Neural progenitor cell (in vitro differentiated cells): Measurements from ENCODE around the gene EPHA4. TPM values are rescaled to one million over a fixed set of nuclear protein-coding genes. Genes with fewer than 3 reads are reported as not detected.

Source experiments
- DNase-seq: peaks from one replicate; pipeline ENCODE4 v3.0.0-alpha.2; 2016; ENCODE audit warnings: low spot score
- H2AFZ ChIP-seq: fragments of 200-600 bp; sonication (generic); replicated peaks from 2 replicates; pipeline ENCODE4 v1.6.1; 2016; ENCODE audit warnings: antibody characterized with exemption
- H3F3A ChIP-seq: fragments of 200-600 bp; sonication (generic); 2 replicates; pipeline ENCODE4 v1.6.1; 2016; ENCODE audit warnings: antibody characterized with exemption, low read depth
- H3K27ac ChIP-seq: fragments of 200-600 bp; sonication (generic); 2 replicates; pipeline ENCODE4 v1.5.1; 2016; ENCODE audit warnings: mild to moderate bottlenecking
- H3K27me3 ChIP-seq: fragments of 200-600 bp; sonication (generic); 2 replicates; pipeline ENCODE4 v1.6.1; 2016; ENCODE audit warnings: mild to moderate bottlenecking, moderate library complexity
- H3K36me3 ChIP-seq: fragments of 200-600 bp; sonication (generic); 2 replicates; pipeline ENCODE4 v1.5.1; 2016
- H3K4me1 ChIP-seq: fragments of 200-600 bp; sonication (generic); 2 replicates; pipeline ENCODE4 v1.6.1; 2016; ENCODE audit warnings: mixed run types
- H3K4me2 ChIP-seq: fragments of 200-600 bp; sonication (generic); 2 replicates; pipeline ENCODE4 v1.6.1; 2016
- H3K4me3 ChIP-seq: fragments of 200-600 bp; sonication (generic); 2 replicates; pipeline ENCODE4 v1.5.1; 2016
- H3K79me2 ChIP-seq: fragments of 200-600 bp; sonication (generic); 2 replicates; pipeline ENCODE4 v1.6.1; 2016; ENCODE audit warnings: low read depth
- H3K9ac ChIP-seq: fragments of 200-600 bp; sonication (generic); 2 replicates; pipeline ENCODE4 v1.6.1; 2016
- H3K9me3 ChIP-seq: fragments of 200-600 bp; sonication (generic); 2 replicates; pipeline ENCODE4 v1.5.1; 2016; ENCODE audit warnings: low read depth
- H4K20me1 ChIP-seq: fragments of 200-600 bp; sonication (generic); 2 replicates; pipeline ENCODE4 v1.6.1; 2016; ENCODE audit warnings: low read depth
- H3K27ac Mint-ChIP-seq: 3 replicates; pipeline ENCODE4 v1.8.0; 2021; ENCODE audit warnings: mixed read lengths
- H3K27me3 Mint-ChIP-seq: 2 replicates; pipeline ENCODE4 v1.8.0; 2022; ENCODE audit warnings: low read depth, mild to moderate bottlenecking, inconsistent platforms, moderate library complexity, mixed read lengths; ENCODE audit not compliant: insufficient read depth
- H3K36me3 Mint-ChIP-seq: 3 replicates; pipeline ENCODE4 v1.8.0; 2021; ENCODE audit warnings: mixed read lengths
- H3K4me1 Mint-ChIP-seq: 3 replicates; pipeline ENCODE4 v1.8.0; 2021; ENCODE audit warnings: mixed read lengths
- H3K4me3 Mint-ChIP-seq: 3 replicates; pipeline ENCODE4 v1.8.0; 2021; ENCODE audit warnings: mild to moderate bottlenecking, moderate library complexity, mixed read lengths
- H3K9me3 Mint-ChIP-seq: 3 replicates; pipeline ENCODE4 v1.8.0; 2020; ENCODE audit warnings: mixed read lengths
- CTCF ChIP-seq: fragments of 200-600 bp; sonication (generic); IDR thresholded peaks from 2 replicates; pipeline ENCODE4 v1.5.1; 2017; ENCODE audit warnings: antibody characterized with exemption, mild to moderate bottlenecking
- EZH2 ChIP-seq: fragments of 200-600 bp; sonication (generic); IDR thresholded peaks from 2 replicates; pipeline ENCODE4 v1.6.1; 2017; ENCODE audit warnings: antibody characterized with exemption, mild to moderate bottlenecking, moderate library complexity
- EZH2phosphoT487 ChIP-seq: fragments of 200-600 bp; sonication (generic); IDR thresholded peaks from 2 replicates; pipeline ENCODE4 v1.6.1; 2017; ENCODE audit warnings: antibody characterized with exemption
- total RNA-seq: library from RNA; depleted of rRNA; stranded (reverse); fragments of >200 nt; gene quantifications from 2 replicates; pipeline ENCODE4 v1.2.3, GENCODE V29; 2015; ENCODE audit warnings: low replicate concordance

Gene EPHA4
- total RNA-seq, 1 donor from 2014 or later, result 323 TPM

DNA sequence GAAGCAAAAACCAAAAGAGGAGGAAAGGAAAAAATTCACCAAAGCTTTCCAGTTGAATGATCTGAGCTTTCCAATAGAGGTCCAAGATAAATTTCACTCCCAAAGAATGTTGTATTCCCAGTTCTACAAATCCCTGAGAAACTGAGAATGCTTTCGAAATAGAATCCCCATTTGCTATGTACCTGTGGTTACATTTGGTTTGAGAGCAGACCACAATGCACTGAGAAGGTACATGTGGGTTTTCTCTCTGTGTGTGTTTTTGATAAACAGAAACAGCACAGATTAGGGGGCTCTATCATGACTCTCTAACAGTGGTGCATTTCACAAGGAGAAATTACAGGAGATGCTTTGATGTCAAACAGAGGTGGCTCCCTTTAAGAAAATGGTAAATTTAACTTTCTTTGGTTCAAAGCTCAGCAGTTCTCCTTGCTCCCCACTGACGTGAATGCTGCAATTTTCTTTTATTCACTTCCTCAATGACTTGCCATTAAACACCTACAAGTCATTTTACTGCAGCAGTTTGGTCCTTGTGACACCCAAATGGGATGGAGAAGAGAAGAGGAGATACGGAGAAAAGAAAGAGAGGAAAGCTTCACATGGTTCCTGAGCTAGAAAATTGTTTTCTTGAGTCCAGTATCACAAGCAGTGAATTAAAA lies 108.7 kb downstream of the EPHA4 start:
- Histone ChIP-seq H3K36me3 (no peaks in the 10 kb centered on the region), H3K79me2 (peaks cover 99% of the 10 kb centered on the region), H3K9me3 (no peaks in the 10 kb centered on the region), H3K9ac (no peak overlapping the region), H4K20me1 (peaks cover 98% of the 10 kb centered on the region), H3K27ac (no peak overlapping the region), H3F3A (peaks cover 22% of the 10 kb centered on the region), H3K4me3 (no peak overlapping the region), H3K4me1 (peaks cover 90% of the 10 kb centered on the region), H3K27me3 (no peaks in the 10 kb centered on the region), H3K4me2 (peak overlapping the region; percentile 1), H2AFZ (no peak overlapping the region)
- Mint-ChIP-seq H3K27ac (peak overlapping the region; percentile 30), H3K9me3 (peaks cover 2% of the 10 kb centered on the region), H3K4me1 (peaks cover 50% of the 10 kb centered on the region), H3K36me3 (peaks cover 33% of the 10 kb centered on the region), H3K27me3 (no peaks in the 10 kb centered on the region), H3K4me3 (no peak overlapping the region)
- no peak for TF ChIP-seq CTCF
- TF ChIP-seq EZH2phosphoT487, result no peak
- no peak for TF ChIP-seq EZH2
- DNase-seq, result no peak

GRCh38 chr2:221461901-221462300 lies 110.2 kb downstream of the EPHA4 start:
- no peaks in the 10 kb centered on the region for H3K27me3 Mint-ChIP-seq
- Histone ChIP-seq H3K4me1 (peaks cover 84% of the 10 kb centered on the region), H3K4me2 (peak overlapping the region; percentile 8), H3K36me3 (peaks cover 6% of the 10 kb centered on the region), H3K27me3 (no peaks in the 10 kb centered on the region), H3F3A (peaks cover 19% of the 10 kb centered on the region), H3K27ac (no peak overlapping the region), H2AFZ (no peak overlapping the region), H3K9ac (no peak overlapping the region), H3K4me3 (no peak overlapping the region), H3K9me3 (no peaks in the 10 kb centered on the region), H4K20me1 (peaks cover 100% of the 10 kb centered on the region), H3K79me2 (peaks cover 100% of the 10 kb centered on the region)
- H3K4me1 Mint-ChIP-seq, result peaks cover 41% of the 10 kb centered on the region
- no peak overlapping the region for H3K4me3 Mint-ChIP-seq
- H3K27ac Mint-ChIP-seq, result no peak overlapping the region
- no peak for TF ChIP-seq EZH2phosphoT487
- TF ChIP-seq EZH2, result no peak
- TF ChIP-seq CTCF, result no peak
- peaks cover 28% of the 10 kb centered on the region for H3K36me3 Mint-ChIP-seq
- no peak for DNase-seq
- peaks cover 2% of the 10 kb centered on the region for H3K9me3 Mint-ChIP-seq

GRCh38 chr2:221460136-221460535 lies 112.0 kb downstream of the EPHA4 start:
- H3K4me2 ChIP-seq, result peak overlapping the region; percentile 5
- H3K27ac ChIP-seq, result peak overlapping the region; percentile 41
- no peaks in the 10 kb centered on the region for H3K27me3 ChIP-seq
- Mint-ChIP-seq H3K27ac (no peak overlapping the region), H3K4me3 (no peak overlapping the region), H3K27me3 (no peaks in the 10 kb centered on the region), H3K9me3 (no peaks in the 10 kb centered on the region), H3K4me1 (peaks cover 47% of the 10 kb centered on the region), H3K36me3 (peaks cover 30% of the 10 kb centered on the region)
- DNase-seq, result no peak
- peaks cover 34% of the 10 kb centered on the region for H3F3A ChIP-seq
- peaks cover 100% of the 10 kb centered on the region for H3K79me2 ChIP-seq
- no peak overlapping the region for H3K4me3 ChIP-seq
- peaks cover 11% of the 10 kb centered on the region for H3K36me3 ChIP-seq
- peaks cover 83% of the 10 kb centered on the region for H3K4me1 ChIP-seq
- TF ChIP-seq CTCF (no peak), EZH2 (no peak), EZH2phosphoT487 (no peak)
- H3K9me3 ChIP-seq, result no peaks in the 10 kb centered on the region
- H4K20me1 ChIP-seq, result peaks cover 100% of the 10 kb centered on the region
- no peak overlapping the region for H2AFZ ChIP-seq
- no peak overlapping the region for H3K9ac ChIP-seq
